LNCaP clone FGC (cell line): ENCODE data around the gene RAPSN.

Source experiments
- DNase-seq: peaks from one replicate; pipeline ENCODE4 v3.0.0-alpha.2; 2011; ENCODE audit warnings: low read depth
- H3K4me3 ChIP-seq: 2 replicates; pipeline ENCODE4 v1.5.1; 2011; ENCODE audit warnings: mild to moderate bottlenecking, low read depth, low read length, control low read depth
- CTCF ChIP-seq: IDR thresholded peaks from 2 replicates; pipeline ENCODE4 v1.5.1; 2012; ENCODE audit warnings: mild to moderate bottlenecking; ENCODE audit not compliant: control insufficient read depth, insufficient read depth; ENCODE audit errors: extremely low read depth

RAPSN gene

GRCh38 chr11:47391077-47391583 lies 57.8 kb downstream of the RAPSN start:
- no peak for DNase-seq
- no peak for TF ChIP-seq CTCF
- H3K4me3 ChIP-seq = no peak overlapping the region

DNA sequence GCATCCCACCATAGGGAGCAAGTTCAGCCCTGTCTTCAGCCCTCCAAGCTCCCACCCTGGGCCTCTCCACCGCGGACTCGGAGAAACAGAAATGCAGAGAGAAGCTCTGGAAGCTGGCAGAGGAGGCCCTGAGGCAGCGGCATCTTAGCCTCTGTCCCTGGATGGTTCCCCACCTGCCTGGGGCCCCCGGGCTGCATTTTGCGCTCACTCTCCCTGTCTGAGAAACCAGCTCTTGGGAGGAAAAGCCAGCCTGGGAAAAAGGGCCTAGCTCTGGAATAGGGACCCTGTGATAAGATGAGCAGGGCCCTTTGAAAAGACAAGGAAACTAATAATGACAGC lies 58.5 kb downstream of the RAPSN start:
- DNase-seq = no peak
- TF ChIP-seq CTCF = no peak
- no peak overlapping the region for H3K4me3 ChIP-seq

DNA sequence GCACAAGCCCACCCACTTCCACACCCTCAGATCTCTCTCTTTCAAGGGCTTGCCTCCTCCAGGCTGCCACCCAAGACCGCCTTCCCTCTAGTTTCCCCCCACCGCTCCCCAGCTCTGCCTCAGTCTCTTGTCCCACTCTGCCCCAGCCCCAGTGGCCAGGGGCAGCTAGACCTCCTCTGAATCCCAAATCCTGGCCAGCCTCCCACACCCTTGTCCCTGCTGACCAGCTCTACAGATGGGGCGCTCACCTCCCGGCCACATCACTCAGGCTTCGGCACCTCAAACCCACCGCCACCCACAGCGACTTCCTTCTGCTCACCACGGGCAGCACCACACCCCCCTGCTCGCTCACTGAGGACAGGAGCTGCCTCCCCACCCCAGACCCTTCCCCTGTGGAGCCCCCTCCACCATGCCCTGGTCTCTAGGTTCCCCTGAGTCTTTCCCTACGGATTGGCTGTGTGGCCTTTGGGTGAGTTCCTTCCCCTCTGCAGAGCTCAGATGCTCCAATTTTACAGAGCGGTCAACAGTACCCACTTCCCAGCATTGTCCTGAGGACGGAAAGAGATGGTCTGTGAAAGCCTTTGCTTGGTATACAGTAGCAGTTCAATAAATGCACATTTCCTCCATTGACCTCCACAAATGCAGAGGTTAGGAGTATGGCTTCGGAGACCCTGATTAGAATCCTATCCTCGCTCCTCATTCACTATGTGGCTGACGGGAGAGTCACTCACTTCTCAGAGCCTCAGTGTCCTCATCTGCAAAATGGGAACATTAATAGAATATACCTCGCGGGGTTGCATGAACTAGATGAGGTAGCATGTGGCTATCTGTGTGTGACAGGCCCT lies 59.1 kb downstream of the RAPSN start:
- DNase-seq = no peak
- no peak for TF ChIP-seq CTCF
- no peak overlapping the region for H3K4me3 ChIP-seq

GRCh38 chr11:47388697-47389576 lies 60.0 kb downstream of the RAPSN start:
- no peak for TF ChIP-seq CTCF
- H3K4me3 ChIP-seq = no peak overlapping the region
- DNase-seq = no peak

DNA sequence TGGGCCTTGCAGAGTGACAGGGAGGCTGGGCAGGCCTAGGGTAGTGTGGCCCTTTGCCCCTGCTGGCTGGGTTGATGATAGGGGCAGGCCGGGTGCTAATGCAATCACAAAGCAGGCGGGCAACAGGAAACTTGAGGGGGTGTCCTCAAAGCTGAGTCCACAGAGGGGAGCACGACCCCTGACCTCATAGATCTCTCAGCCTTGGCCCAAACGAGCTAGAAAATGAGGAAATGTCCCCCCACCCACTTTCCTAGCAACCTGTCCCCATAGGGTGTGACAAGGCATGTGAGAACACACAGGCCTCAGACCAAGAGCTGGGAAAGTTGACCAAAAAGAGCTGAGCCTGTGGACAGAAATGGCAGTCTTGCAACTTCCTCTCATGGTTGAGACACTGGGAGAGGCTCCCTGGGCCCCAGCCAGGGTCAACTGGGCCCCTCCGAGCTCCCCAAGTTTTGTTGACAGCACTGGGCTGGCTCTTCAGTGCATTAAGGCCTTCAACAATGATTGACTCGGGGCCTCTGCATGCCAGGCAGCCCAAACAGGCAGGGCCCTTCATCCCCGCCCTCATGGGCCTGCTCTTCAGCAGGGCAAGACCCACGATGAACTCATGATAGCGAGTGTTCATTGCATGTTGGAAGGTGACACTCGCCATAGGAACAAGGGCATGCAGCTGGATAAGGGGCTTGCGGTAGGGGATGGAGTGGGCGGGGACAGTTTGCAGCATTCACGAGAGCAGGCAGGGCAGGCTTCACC lies 60.8 kb downstream of the RAPSN start:
- no peak for TF ChIP-seq CTCF
- no peak for DNase-seq
- no peak overlapping the region for H3K4me3 ChIP-seq
